H1 (cell line): ENCODE results near the gene DCUN1D3.

ENCODE experiments used
- BCL11A ChIP-seq, 2 experiments: IDR thresholded peaks; one replicate each; pipeline ENCODE4 v1.6.1; 2011; ENCODE audit warnings: low read depth in 2 of 2, low read length in 2 of 2, mild to moderate bottlenecking in 2 of 2
- CEBPB ChIP-seq: IDR thresholded peaks from 2 replicates; pipeline ENCODE4 v1.6.1; 2012; ENCODE audit warnings: low read depth, low read length
- EP300 ChIP-seq, 2 experiments: IDR thresholded peaks; 1 replicate in 1 of 2; 2 replicates in 1 of 2; pipeline ENCODE4 v1.6.1; 2011 to 2012; ENCODE audit warnings: low read depth in 2 of 2, low read length in 2 of 2, mild to moderate bottlenecking in 2 of 2, borderline replicate concordance in 1 of 2, inconsistent platforms in 1 of 2, moderate library complexity in 1 of 2
- GTF2F1 ChIP-seq: IDR thresholded peaks from 2 replicates; pipeline ENCODE4 v1.6.1; 2012; ENCODE audit warnings: low read depth, low read length, improper control_type of control experiment, borderline replicate concordance
- POLR2A ChIP-seq, 2 experiments: IDR thresholded peaks; 1 replicate in 1 of 2; 2 replicates in 1 of 2; pipeline ENCODE4 v1.6.1; 2011; ENCODE audit warnings: low read depth in 2 of 2, low read length in 2 of 2, mild to moderate bottlenecking in 2 of 2; ENCODE audit errors: control extremely low read depth in 1 of 2
- POLR2AphosphoS5 ChIP-seq: IDR thresholded peaks from 2 replicates; pipeline ENCODE4 v1.6.1; 2011; ENCODE audit warnings: low read depth, low read length
- POU5F1 ChIP-seq: IDR thresholded peaks from 2 replicates; pipeline ENCODE4 v1.6.1; 2011; ENCODE audit warnings: low read depth, mild to moderate bottlenecking, low read length, moderate library complexity
- RFX5 ChIP-seq: IDR thresholded peaks from 2 replicates; pipeline ENCODE4 v1.6.1; 2011; ENCODE audit warnings: low read depth, low read length, improper control_type of control experiment, borderline replicate concordance
- SUZ12 ChIP-seq: fragments of 200-600 bp; sonication (generic); IDR thresholded peaks from 2 replicates; pipeline ENCODE4 v1.6.1; 2012; ENCODE audit warnings: mild to moderate bottlenecking, inconsistent platforms, low read length, moderate library complexity, mixed read lengths
- TAF1 ChIP-seq: IDR thresholded peaks from 2 replicates; pipeline ENCODE4 v1.6.1; 2011; ENCODE audit warnings: mild to moderate bottlenecking, low read depth, low read length
- ZNF274 ChIP-seq: IDR thresholded peaks from 2 replicates; pipeline ENCODE4 v1.7.0; 2012; ENCODE audit warnings: low read length, borderline replicate concordance; ENCODE audit errors: extremely low read depth
- TF ChIP-seq, protein P1 (sequence below), 3 experiments: IDR thresholded peaks; 1 replicate in 2 of 3; 2 replicates in 1 of 3; pipeline versions ENCODE4 v1.5.1 to v1.6.1; 2011; ENCODE audit warnings: low read length in 3 of 3, mild to moderate bottlenecking in 3 of 3, inconsistent platforms in 2 of 3, low read depth in 1 of 3, moderate library complexity in 1 of 3; ENCODE audit not compliant: insufficient read depth in 1 of 3; ENCODE audit errors: control extremely low read depth in 1 of 3
- TF ChIP-seq, protein P2 (sequence below): IDR thresholded peaks from 2 replicates; pipeline ENCODE4 v1.6.1; 2012; ENCODE audit warnings: inconsistent platforms

DNA sequence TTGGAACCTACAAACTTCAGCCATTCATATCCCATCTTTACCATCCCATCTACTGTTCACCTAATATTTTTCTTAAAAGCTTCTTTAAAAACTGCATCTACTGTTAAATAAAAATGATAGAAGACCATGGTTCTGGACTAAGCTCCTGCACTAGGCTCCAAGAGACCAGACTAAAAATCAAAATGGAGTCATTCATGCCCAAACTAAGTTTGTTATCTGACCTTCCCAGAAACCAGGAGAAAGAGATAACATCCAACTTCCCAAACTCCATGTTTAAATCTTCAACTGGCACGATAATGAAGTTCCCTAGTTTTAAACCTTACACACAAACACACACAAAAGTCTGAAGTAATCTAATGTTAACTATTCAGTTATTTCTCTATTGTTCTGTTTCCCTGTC, 13.8 kb downstream of the DCUN1D3 start:
- TF ChIP-seq ZNF274 (no peak), BCL11A (IDR thresholded peaks at IDR 0.05; ENCODE audit: low read depth in 2 of 2, low read length in 2 of 2) (no peak), RFX5 (no peak), POU5F1 (no peak), GTF2F1 (no peak), TAF1 (no peak), EP300 (IDR thresholded peaks at IDR 0.05; ENCODE audit: borderline replicate concordance in 1 of 2, low read depth in 2 of 2, low read length in 2 of 2) (no peak), POLR2AphosphoS5 (no peak), POLR2A (IDR thresholded peaks at IDR 0.05; ENCODE audit: control extremely low read depth in 1 of 2, low read depth in 2 of 2, low read length in 2 of 2) (no peak), SUZ12 (no peak), CEBPB (no peak)
- TF ChIP-seq, protein P1, sequence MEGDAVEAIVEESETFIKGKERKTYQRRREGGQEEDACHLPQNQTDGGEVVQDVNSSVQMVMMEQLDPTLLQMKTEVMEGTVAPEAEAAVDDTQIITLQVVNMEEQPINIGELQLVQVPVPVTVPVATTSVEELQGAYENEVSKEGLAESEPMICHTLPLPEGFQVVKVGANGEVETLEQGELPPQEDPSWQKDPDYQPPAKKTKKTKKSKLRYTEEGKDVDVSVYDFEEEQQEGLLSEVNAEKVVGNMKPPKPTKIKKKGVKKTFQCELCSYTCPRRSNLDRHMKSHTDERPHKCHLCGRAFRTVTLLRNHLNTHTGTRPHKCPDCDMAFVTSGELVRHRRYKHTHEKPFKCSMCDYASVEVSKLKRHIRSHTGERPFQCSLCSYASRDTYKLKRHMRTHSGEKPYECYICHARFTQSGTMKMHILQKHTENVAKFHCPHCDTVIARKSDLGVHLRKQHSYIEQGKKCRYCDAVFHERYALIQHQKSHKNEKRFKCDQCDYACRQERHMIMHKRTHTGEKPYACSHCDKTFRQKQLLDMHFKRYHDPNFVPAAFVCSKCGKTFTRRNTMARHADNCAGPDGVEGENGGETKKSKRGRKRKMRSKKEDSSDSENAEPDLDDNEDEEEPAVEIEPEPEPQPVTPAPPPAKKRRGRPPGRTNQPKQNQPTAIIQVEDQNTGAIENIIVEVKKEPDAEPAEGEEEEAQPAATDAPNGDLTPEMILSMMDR (IDR thresholded peaks at IDR 0.05; ENCODE audit: control extremely low read depth in 1 of 3, insufficient read depth in 1 of 3, low read depth in 1 of 3, low read length in 3 of 3), result no peak
- TF ChIP-seq, protein P2, sequence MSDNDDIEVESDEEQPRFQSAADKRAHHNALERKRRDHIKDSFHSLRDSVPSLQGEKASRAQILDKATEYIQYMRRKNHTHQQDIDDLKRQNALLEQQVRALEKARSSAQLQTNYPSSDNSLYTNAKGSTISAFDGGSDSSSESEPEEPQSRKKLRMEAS, result no peak
